ENCODE measurements around the gene LRRC19.
A peak's percentile ranks its signal among the peaks of the same experiment; 100 is the strongest.

Gene LRRC19

GRCh38 chr9:26955921-26956859 is 49.3 kb downstream of the LRRC19 start, which contains the start of gene IFT74:
Gene IFT74, plus strand, starts transcription at chr9:26956412. Its CDS starts 5,556 bp downstream, at chr9:26961968.
- peak; percentile 31 for DNase-seq

- no peak for DNase-seq
Measured at GRCh38 chr9:26955222-26955903, 50.1 kb downstream of the LRRC19 start.

GRCh38 chr9:26954050-26954508 is 51.4 kb downstream of the LRRC19 start:
- no peak for DNase-seq

- no peak for DNase-seq
Measured at GRCh38 chr9:26951794-26952193, 53.7 kb downstream of the LRRC19 start.

GRCh38 chr9:26950521-26950920 is 55.0 kb downstream of the LRRC19 start:
- no peak for DNase-seq

GRCh38 chr9:26949637-26950069 is 55.8 kb downstream of the LRRC19 start:
- DNase-seq = no peak

GRCh38 chr9:26947736-26948135 is 57.7 kb downstream of the LRRC19 start:
- no peak for DNase-seq

GRCh38 chr9:26946753-26947727 is 58.4 kb downstream of the LRRC19 start, which contains the start of gene PLAA:
Gene PLAA, minus strand, starts transcription at chr9:26947242. Its CDS starts 197 bp downstream, at chr9:26947045.
- peak; percentile 65 for DNase-seq

GRCh38 chr9:26945591-26945990 is 59.9 kb downstream of the LRRC19 start:
- DNase-seq = no peak

All from cortex of kidney (tissue), 1 donor.